ENCODE measurements around the gene TMUB1. TPM values are rescaled to one million over a fixed set of nuclear protein-coding genes. Genes with fewer than 3 reads are reported as not detected.
A peak's percentile ranks its signal among the peaks of the same experiment; 100 is the strongest.

Gene TMUB1
- polyA plus RNA-seq, 2 of the 4 experiments (the other 2 are of a cell fraction), result 14.0 to 37.7 TPM

GRCh38 chr7:151064993-151065392 is 18.3 kb downstream of the TMUB1 start:
- TF ChIP-seq RFX5 (IDR thresholded peaks at IDR 0.05), result no peak
- TF ChIP-seq ZFP36 (IDR thresholded peaks at IDR 0.05; ENCODE audit: borderline replicate concordance, partially characterized antibody), result no peak
- TF ChIP-seq JUNB (IDR thresholded peaks at IDR 0.05), result no peak
- TF ChIP-seq MYC (IDR thresholded peaks at IDR 0.05; ENCODE audit: borderline replicate concordance, low read length), result no peak
- no peak for TF ChIP-seq MAFK (IDR thresholded peaks at IDR 0.05; ENCODE audit: partially characterized antibody)
- no peak for TF ChIP-seq KDM5A (IDR thresholded peaks at IDR 0.05)
- TF ChIP-seq SREBF2 (IDR thresholded peaks at IDR 0.05), result no peak
- WGBS (ENCODE audit: missing lambda C conversion rate), result 89% methylated on average over 6 of the region's 6 CpGs
- DNase-seq (ENCODE audit: low read depth in 1 of 2, low spot score in 1 of 2) (no peak), FAIRE-seq (no peak), ATAC-seq (no peak)
- H3K4me2 ChIP-seq, result no peak overlapping the region
- POLR2A ChIA-PET, result no interaction called here
- H3K4me3 ChIP-seq, result no peak overlapping the region
- CTCF ChIA-PET, result interaction anchor here (5.3 to 5.7 kb wide), 2 partner anchors 10 to 22 kb away, joined by 32 to 64 read pairs; partner anchors contain the start of gene AGAP3
- peak overlapping the region in 1 of 2 experiments; percentile 99; a peak in 2 of 6 replicates for H3K27ac ChIP-seq
- no peaks in the 10 kb centered on the region for H3K9me3 ChIP-seq
- peaks cover 29% of the 10 kb centered on the region for H3K4me1 ChIP-seq

DNA sequence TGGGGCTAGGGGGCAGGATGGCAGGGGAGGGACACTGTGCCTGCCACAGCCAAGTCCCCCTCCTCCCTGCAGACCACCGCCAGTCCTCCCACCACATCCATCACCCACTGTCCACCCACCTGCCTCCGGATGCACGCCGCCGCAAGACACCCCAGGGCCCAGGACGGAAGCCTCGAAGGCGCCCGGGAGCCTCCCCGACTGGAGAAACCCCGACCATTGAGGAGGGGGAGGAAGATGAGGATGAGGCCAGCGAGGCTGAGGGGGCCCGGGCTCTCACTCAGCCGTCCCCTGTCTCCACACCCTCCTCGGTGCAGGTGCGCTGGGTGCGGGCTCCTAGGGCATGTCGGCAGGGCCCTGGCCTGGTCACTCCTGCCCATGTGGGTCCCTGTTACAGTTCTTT is 18.8 kb downstream of the TMUB1 start:
- ATAC-seq, result no peak
- TF ChIP-seq, protein P1, sequence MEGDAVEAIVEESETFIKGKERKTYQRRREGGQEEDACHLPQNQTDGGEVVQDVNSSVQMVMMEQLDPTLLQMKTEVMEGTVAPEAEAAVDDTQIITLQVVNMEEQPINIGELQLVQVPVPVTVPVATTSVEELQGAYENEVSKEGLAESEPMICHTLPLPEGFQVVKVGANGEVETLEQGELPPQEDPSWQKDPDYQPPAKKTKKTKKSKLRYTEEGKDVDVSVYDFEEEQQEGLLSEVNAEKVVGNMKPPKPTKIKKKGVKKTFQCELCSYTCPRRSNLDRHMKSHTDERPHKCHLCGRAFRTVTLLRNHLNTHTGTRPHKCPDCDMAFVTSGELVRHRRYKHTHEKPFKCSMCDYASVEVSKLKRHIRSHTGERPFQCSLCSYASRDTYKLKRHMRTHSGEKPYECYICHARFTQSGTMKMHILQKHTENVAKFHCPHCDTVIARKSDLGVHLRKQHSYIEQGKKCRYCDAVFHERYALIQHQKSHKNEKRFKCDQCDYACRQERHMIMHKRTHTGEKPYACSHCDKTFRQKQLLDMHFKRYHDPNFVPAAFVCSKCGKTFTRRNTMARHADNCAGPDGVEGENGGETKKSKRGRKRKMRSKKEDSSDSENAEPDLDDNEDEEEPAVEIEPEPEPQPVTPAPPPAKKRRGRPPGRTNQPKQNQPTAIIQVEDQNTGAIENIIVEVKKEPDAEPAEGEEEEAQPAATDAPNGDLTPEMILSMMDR (IDR thresholded peaks at IDR 0.05), result no peak
- CTCF ChIA-PET, result interaction anchor here (5.3 to 5.7 kb wide), 2 partner anchors 10 to 23 kb away, joined by 32 to 64 read pairs; partner anchors contain the start of gene AGAP3
- Histone ChIP-seq H3K4me3 (no peak overlapping the region), H3K4me1 (peaks cover 29% of the 10 kb centered on the region), H3K4me2 (no peak overlapping the region), H3K9me3 (no peaks in the 10 kb centered on the region), H3K27ac (peak overlapping the region in 1 of 2 experiments; percentile 99; a peak in 3 of 6 replicates)
- POLR2A ChIA-PET, result no interaction called here
- WGBS (ENCODE audit: missing lambda C conversion rate), result 97% methylated on average over 18 of the region's 18 CpGs
- no peak for DNase-seq (ENCODE audit: low read depth in 1 of 2, low spot score in 1 of 2)
- FAIRE-seq, result no peak

GRCh38 chr7:151063212-151063561 is 20.1 kb downstream of the TMUB1 start:
- Histone ChIP-seq H3K4me1 (peaks cover 37% of the 10 kb centered on the region), H3K27ac (peak overlapping the region; percentile 99), H3K9me3 (no peaks in the 10 kb centered on the region), H3K4me3 (peak overlapping the region; percentile 86), H3K4me2 (peak overlapping the region; percentile 92)
- ChIA-PET CTCF (interaction anchor here (1.3 to 5.7 kb wide), 11 partner anchors 11 to 165 kb away, joined by 3 to 64 read pairs (median 7); partner anchors contain the start of genes ABCB8 and AGAP3), POLR2A (interaction anchor here (0.6 to 2.2 kb wide), 4 partner anchors 14 to 86 kb away, joined by 3 to 20 read pairs (median 12); partner anchors contain the start of genes AGAP3 and FASTK)
- DNase-seq (ENCODE audit: low read depth in 1 of 2, low spot score in 1 of 2) (peak in 1 of 2 experiments; percentile 51), ATAC-seq (no peak), FAIRE-seq (no peak)
- TF ChIP-seq SMC3 (IDR thresholded peaks at IDR 0.05) (no peak), JUN (IDR thresholded peaks at IDR 0.05) (peak in 1 of 2 experiments; percentile 28; a peak in 1 of 5 replicates)
- WGBS (ENCODE audit: missing lambda C conversion rate), result 5% methylated on average over 5 of the region's 11 CpGs

GRCh38 chr7:151062399-151063211 is 20.7 kb downstream of the TMUB1 start:
- POLR2A ChIA-PET, result interaction anchor here (0.5 to 2.2 kb wide), 9 partner anchors 8 to 85 kb away, joined by 3 to 20 read pairs (median 6); partner anchors contain the start of genes ABCB8, AGAP3 and FASTK
- peak; percentile 8 to 55; a peak in 5 of 6 replicates for ATAC-seq
- 4% methylated on average over 10 of the region's 43 CpGs for WGBS (ENCODE audit: missing lambda C conversion rate)
- peak overlapping the region; percentile 86 for H3K4me3 ChIP-seq
- DNase-seq (ENCODE audit: low read depth in 1 of 2, low spot score in 1 of 2), result peak; percentile 97 to 98
- peak overlapping the region; percentile 92 for H3K4me2 ChIP-seq
- no peaks in the 10 kb centered on the region for H3K9me3 ChIP-seq
- no peak for FAIRE-seq
- peaks cover 37% of the 10 kb centered on the region for H3K4me1 ChIP-seq
- H3K27ac ChIP-seq, result peak overlapping the region; percentile 99
- CTCF ChIA-PET, result interaction anchor here (1.3 to 5.7 kb wide), 12 partner anchors 10 to 164 kb away, joined by 3 to 64 read pairs (median 8); partner anchors contain the start of genes ABCB8 and AGAP3
- TF ChIP-seq FOSL2 (IDR thresholded peaks at IDR 0.05), result no peak
- no peak for TF ChIP-seq FOSL2 (CRISPR knock-in tag; IDR thresholded peaks at IDR 0.05)
- TF ChIP-seq ELK1 (IDR thresholded peaks at IDR 0.05; ENCODE audit: low read depth, low read length), result no peak
- TF ChIP-seq, protein P2, sequence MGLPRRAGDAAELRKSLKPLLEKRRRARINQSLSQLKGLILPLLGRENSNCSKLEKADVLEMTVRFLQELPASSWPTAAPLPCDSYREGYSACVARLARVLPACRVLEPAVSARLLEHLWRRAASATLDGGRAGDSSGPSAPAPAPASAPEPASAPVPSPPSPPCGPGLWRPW (IDR thresholded peaks at IDR 0.05), result no peak
- no peak for TF ChIP-seq CHD4 (IDR thresholded peaks at IDR 0.05; ENCODE audit: borderline replicate concordance)
- 0 out of 2 replicates have a peak, but pooled peaks have one; percentile 15 for TF ChIP-seq GATA3 (IDR thresholded peaks at IDR 0.05; ENCODE audit: borderline replicate concordance)
- peak; percentile 89 for TF ChIP-seq BHLHE40 (IDR thresholded peaks at IDR 0.05; ENCODE audit: low read depth, low read length)
- no peak for TF ChIP-seq EHMT2 (IDR thresholded peaks at IDR 0.05; ENCODE audit: low read depth)
- no peak for TF ChIP-seq ATOH8 (CRISPR knock-in tag; IDR thresholded peaks at IDR 0.05; ENCODE audit: low read depth)
- TF ChIP-seq PHF8 (IDR thresholded peaks at IDR 0.05; ENCODE audit: borderline replicate concordance, low read depth), result no peak
- TF ChIP-seq NR3C1 (IDR thresholded peaks at IDR 0.05), result no peak
- TF ChIP-seq CEBPB (IDR thresholded peaks at IDR 0.05), result no peak
- no peak for TF ChIP-seq KDM5A (IDR thresholded peaks at IDR 0.05)
- no peak; the same call in 1 of the 2 replicates for TF ChIP-seq E2F6 (IDR thresholded peaks at IDR 0.05; ENCODE audit: borderline replicate concordance, low read depth)
